Activated gamma-delta T cell treated with Interleukin-2 at 50 U/mL for 16 hours (primary cell): ENCODE measurements around the gene ANKLE1.

Experiments
- DNase-seq: peaks from one replicate; pipeline ENCODE4 v3.0.0-alpha.2; 2020

ANKLE1 gene, protein sequence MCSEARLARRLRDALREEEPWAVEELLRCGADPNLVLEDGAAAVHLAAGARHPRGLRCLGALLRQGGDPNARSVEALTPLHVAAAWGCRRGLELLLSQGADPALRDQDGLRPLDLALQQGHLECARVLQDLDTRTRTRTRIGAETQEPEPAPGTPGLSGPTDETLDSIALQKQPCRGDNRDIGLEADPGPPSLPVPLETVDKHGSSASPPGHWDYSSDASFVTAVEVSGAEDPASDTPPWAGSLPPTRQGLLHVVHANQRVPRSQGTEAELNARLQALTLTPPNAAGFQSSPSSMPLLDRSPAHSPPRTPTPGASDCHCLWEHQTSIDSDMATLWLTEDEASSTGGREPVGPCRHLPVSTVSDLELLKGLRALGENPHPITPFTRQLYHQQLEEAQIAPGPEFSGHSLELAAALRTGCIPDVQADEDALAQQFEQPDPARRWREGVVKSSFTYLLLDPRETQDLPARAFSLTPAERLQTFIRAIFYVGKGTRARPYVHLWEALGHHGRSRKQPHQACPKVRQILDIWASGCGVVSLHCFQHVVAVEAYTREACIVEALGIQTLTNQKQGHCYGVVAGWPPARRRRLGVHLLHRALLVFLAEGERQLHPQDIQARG

DNA sequence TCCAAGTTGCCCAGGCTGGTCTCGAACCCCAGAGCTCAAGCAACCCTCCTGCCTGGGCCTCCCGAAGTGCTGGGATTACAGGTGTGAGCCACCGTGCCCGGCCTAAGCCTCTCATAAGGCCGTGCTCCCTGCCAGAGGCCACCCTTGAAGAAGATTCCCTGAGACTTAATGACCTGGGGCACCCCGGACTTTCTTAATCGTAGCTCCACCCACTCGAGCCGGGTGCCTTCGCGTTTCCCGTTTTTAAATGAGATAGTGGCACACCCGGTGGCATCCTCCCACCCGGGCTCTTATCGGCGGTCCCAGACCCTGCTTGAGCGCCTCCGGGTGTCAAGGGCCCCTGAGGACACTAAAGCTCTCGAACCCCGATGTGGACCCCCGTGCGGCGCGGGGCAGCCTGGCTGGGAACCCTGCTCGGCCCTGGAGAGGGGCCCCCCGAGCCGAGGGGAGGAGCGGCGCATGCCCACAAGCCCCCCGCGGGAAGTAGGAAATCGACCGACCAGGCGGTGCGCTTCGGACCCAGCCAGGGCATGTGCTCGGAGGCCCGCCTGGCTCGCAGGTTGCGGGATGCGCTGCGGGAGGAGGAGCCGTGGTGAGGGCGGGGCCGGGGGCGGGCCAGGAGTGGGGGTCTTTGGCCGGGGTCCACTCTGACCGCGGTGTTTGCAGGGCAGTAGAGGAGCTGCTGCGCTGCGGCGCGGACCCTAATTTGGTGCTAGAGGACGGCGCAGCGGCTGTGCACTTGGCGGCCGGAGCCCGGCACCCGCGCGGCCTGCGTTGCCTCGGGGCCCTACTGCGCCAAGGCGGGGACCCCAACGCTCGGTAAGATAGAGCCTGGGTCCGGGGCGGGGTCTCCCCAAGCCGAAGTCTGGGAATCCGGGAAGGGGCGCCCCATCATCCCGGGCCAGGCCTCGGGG lies at the start of gene ANKLE1:
Gene ANKLE1, plus strand, starts transcription at position 511 of the 914 bp plus-strand sequence. Its CDS starts 20 bp downstream, at position 531.
- DNase-seq: no peak

DNA sequence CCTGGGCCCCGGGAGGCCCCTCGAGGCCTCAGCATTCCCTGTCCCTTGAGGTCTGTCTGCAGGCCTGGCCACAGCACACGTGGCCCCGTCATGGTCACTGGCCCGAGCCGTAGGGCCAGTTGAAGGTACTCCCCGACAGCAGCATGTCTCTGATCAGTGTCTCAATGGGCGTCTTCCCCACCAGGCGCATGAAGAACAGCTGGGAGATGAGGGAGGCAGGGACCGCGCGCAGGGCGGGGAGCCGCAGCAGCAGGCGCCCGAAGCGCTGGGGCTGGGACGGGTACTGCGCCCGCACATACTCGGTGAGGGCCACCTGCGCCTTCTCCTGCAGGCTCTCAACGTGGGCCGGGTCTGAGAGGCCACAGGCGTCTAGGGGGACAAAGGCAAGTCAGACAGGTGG lies 49.4 kb upstream of the ANKLE1 start:
- DNase-seq: no peak

DNA sequence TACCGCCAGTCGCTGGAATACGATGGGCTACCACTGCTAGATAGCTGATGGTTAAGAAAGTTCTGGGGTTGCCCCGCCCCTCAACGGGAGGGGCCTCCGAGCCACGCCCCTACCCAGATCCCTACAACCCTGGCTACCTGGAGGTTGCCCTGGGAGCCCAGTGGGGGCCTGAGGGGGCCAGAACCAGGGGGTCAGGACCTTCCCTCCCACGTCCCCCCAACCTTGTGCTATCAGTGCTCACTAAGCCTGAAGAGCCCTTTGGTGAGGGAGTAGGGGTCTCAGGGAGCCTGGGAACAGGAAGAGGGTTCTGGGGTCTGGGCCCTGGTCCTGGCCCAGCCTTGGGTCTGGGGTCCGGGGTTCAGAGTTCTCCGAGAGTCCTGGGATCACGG lies 46.8 kb upstream of the ANKLE1 start:
- DNase-seq: peak; percentile 36

DNA sequence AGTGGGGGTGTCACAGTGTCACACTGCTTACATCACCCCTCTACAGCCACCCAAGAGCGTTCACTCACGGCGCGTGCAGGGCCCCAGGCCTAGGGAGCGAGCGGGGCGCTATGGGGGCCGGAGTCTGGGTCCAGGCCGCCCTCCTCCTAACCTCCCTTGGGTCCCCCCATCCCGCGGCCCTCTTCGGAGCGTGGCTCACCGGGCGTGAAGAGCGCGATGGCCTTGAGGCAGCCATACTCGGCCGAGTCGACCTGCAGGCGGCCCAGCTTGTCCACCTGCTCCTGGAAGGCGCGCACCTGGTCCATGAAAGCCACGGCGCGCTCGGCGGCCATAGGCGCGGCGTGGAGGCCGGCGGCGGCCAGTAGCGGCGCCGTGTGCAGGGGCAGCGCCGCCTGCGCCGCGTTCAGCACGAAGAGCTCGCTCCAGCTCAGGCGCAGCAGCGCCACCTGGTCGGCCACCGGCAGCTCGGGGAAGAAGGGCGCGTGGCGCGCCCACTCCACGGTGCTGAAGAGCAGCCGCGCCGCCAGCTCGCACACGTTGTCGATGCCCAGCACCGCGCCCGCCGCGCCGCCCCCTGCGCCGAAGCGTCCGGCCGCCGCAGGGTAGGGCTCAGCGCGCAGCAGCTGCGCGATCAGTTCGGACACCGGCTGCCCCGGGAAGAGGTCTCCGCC lies 46.3 kb upstream of the ANKLE1 start:
- peak; percentile 68 for DNase-seq

DNA sequence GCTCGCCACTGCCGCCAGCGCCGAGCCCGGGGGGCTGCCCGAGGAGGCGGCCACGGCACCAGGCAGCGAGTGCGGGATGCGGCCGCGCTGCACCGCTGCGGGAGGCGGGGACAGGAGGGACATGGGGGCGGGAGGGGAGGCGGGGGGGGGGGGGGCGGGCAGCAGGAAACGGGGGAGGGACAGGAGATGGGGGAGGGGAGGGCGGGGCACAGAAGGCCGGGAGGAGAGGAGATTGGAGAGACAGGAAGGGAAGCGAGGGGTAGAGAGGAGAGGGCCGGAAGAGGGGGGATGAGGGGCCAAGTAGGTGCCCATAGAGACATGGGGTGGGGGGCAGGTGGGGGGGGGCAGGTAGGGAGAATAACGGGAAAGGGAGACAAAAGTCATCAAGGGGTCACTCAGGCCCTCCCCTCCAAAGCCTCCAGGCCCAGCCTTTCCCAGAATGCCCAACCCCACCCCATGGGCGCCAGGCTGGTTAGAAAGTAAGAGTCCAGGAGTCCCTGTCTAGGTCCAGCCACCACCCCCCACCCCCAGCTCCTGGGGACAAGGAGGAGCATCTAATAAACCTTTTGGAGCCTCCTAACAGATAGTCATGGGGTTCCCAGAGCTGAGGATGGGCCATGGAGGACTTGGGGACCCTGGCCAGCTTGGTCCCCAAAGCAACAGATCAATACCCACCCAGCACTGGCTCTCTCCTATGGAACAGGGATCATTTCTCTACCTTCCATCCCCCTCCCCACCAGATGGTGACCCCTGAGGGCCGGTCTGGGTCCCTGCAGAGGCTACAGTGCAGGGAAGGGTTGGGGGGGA lies 45.5 kb upstream of the ANKLE1 start:
- DNase-seq: no peak

DNA sequence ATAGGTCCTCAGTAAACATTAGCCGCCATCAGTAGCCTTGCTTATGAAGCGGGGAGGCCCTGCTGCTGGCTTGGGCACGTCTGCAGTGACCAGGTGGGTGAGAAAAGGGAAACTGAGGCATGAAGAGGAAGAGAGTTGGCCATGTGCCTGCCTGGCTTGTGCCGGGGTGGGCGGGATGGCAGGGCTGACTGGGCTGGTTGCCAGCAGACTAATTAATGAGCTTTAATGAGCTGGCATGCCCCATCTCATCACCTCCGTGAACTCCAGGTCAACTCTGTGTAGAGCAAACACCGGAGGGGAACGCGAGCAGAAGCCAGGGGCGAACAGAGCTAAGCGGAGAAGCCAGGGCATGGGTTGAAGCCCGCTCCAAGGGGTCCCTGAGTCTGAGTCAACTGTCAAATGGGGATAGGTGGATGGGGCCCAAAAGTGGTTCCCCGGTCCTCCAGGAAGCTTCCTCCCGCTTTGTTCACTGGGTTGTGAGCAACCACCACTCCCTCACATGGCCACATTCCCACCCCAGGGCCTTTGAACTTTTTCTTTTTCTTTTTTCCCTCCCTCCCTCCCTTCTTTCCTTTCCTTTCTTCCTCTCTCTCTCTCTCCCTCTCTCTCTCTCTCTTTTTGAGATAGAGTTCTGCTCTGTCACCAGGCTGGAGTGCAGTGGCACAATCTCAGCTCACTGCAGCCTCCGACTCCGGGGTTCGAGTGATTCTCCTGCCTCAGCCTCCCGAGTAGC lies 44.7 kb upstream of the ANKLE1 start:
- no peak for DNase-seq

DNA sequence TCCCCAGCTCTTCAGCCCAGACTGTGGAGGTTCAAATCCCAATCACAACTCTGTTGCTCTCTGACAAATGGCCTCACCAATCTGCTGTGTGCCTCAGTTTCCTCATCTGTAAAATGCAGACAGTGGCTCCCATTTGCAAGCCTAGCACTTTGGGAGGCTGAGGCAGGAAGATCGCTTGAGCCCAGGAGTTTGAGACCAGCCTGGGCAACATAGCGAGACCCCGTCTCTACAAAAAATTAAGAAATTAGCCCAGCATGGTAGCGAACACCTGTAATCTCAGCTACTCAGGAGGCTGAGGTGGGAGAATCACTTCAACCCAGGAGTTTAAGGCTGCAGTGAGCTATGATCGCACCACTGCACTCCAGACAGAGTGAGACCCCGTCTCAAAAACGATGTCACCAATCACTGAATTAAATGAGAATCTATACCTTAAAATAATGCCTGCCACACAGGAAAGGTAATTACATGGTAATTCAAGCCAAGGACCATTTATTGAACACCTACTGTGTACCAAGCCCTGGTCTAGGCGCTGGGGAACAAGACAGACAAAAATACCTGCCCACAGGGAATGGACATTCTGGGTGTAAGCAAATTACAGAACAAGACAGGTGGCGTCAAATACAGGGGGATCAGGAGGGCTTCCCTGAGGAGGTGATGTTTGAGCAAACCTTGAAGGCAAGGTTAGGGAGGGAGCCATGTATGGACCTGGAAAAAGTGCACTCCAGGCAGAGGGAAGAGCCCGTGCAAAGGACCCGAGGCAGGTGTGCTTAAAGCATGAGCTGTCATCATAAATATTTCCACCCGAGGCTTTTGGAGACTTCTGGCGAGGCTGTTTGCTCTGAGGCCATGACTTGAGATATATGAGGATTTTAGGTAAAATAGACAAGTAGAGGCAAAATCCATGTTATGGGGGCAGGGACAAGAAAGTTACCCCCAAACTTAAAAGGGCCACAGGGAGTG lies 43.7 kb upstream of the ANKLE1 start:
- DNase-seq: no peak

DNA sequence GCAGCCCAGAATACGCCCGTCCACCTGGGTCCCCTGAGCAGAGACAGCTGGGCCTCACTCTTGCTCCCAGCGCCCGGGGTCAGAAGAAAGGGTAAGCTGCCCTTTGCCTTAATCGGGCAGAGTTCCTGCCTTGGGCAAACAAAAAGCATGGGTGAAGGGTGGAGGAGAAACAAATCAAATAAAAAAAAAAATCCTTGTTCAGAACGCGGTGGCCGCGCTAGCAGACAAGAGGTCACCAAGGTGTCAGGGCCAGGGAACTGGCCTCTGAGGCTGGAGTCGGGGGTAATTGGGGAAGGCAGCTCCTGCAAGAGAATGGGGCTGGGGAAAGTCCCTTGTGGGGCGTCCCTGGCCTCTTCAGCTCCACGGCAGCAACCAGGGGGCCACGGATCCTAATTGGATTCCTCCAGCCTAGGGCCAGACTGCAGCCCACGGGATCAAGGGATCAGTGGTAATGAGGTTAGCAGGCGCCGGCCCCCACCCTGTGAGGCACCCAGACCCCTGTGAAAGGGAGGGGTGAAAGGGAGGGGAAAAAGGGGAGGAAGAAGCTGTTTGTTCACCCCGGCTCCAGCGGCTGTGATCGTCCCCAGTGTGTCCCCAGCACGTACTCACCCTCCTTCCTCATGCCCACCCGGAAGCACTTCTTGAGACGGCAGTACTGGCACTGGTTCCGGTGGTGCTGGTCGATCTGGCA lies 41.5 kb upstream of the ANKLE1 start:
- no peak for DNase-seq

DNA sequence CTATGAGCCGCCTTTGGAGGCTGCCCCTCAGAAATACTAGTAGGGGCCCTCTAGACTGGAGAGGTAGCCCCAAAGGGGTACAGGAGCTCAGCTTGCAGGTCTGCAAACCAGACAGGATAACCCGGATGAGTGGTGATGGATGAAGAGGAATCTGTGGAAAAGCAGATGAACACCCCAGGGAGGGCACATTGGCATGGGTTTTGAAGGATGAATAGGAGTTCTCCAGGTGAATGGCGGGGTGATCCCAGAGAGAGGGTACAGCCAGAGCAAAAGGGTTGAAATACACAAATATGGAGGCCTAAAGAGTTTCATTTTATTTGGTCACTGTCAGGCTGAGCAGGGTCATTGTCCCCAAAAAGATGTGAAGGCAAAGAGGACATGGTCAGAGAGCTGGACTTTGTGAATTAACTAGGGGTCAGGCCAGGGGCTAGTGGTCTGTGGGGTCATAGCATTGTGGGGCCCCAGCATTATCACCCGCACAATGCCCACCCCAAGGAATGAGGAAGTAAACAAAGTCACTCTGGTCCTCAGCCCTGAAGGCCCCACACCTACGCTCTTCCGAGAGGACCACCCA lies 40.8 kb upstream of the ANKLE1 start:
- DNase-seq: no peak

DNA sequence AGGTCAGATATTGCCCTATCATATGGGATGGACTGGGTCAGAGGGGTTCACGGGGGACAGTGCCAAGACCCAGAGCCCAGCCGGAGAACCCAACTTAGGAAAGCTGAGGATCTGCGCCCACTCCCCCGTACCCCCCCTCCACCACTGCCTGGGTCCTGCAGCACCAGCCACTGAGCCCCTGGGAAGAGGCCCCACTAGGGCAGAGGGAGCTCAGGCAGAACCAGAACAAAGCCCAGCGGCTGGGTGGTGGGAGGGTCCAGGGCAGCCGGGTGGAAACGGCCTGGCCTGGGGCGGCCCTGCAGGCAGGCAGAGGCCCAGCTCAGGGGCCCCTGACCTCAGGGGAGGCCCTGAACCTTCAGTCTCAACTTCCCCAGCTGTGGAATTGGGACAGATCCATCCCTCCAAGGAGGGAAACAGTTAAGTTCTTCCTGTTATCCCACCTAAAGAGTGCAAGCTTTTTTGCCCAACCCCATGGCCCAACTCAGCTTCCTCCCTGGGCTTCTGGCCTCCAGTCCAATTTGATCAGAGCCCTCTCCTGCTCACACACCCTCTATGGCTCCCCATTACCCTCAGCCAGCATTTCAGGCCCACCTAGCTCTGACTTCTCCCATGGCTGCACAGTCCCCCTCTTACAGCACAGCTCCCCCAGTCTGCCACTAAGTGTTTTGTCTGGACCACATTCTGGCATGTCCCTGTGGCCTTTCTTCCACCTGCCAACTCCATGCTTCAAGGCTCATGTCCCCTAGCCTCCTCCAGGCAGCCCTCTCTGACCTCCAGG lies 39.1 kb upstream of the ANKLE1 start:
- no peak for DNase-seq

DNA sequence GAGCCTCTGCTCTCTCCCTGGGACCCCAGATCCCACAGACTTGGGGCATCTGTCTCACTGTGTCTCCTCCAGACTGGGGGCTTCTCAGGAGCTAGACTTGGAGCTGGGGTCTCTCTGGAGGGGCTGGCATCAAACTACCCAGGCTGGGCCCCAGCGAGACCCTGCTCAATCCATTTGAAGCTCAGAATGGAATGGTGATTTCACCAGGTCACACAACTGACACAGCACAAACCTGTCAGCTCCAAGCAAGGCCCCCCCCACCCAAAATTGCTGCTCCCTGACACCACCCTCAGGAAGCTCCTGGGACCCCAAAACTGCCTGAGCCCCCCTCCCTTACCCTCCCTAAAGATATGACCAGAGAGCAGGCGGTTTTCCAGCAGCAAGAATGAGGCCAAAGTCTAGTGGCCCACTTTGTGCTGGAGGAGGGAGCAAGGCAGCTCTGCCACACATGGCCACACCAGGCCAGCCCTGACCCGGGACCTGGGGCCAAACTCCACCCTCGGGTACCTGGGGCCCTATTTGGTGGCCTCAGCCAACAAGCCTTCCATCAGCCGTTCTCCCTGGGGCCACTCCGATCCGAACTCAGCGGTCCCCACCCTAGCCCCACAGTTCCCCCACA lies 38.4 kb upstream of the ANKLE1 start:
- no peak for DNase-seq

DNA sequence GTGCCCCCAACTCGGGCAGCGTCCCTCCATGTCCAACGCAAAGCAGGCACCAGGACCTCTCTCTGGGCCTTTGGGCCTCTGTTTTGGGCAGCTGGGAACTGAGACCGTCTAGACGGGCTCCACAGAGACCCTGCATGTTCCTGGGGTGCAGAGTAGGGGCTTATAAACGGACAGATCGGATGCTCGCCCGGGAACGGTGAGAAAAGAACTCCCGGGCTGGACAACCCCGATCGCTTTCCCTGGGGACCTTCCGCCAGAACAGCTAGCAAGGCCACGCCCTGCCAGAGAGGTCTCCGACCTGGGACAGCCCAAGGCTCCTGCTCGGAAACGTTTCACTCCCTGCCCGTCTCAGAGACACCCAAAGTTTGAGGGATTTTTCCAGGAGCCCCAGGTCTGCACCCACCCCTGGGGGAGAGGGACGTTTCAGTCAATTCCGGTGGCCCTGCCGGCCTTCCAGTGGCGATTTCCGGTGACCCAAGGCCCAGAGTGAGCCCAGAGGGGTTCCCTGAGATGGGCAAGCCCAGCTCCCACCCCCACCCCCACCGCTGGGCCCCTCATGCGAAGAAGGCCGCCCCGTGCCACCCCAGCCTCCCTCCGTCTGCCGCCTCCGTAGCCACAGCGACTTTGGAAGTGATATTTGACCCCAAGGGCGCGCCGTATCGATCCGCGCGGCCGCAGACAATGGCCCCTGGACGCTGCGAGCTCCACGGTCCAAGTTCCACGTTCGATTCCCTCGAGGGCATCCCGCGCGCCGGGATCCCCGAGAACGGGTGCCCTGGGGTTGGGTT lies 37.7 kb upstream of the ANKLE1 start:
- no peak for DNase-seq

DNA sequence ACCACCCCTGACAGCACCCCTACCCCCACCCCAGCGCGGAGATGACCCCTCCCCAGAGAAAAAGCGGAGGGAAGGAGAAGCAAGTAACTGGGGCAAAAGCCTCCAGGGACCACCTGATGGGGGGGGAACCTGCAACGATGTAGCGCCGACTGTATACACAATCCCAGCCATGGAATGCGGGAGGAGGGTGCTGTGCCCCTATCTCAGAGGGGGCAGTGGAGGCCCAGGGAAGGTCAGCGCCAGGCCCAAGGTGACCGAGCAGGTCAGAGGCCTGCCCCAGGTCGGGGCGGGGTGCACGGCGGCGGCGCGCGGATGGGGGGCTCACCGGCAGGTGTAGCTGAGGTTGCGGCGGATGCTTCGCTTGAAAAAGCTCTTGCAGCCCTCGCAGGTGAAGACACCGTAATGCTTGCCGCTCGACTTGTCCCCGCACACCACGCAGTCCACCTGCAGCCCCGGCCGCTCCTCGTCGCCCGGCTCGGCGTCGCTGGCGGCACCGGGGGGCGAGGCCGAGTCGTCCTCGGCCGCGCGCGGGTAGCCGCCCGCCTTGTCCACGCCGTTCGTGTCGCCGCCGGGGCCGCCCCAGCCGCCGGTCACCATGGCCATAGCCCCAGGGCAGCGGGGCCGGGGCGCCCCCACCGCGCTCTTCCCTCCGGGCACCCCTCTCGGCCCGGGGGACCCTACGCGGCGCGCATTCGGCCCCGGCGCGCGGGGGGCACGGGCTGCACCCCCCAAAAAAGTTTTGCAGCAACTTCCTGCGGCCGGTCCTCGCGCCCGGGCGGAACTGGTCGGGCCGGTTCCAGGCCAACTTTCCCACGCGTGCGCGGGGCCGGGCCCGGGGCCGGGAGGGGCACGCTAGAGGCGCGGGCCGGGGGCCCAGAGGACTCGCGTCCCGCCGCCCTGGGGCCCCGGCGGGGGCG lies 36.8 kb upstream of the ANKLE1 start:
- no peak for DNase-seq

DNA sequence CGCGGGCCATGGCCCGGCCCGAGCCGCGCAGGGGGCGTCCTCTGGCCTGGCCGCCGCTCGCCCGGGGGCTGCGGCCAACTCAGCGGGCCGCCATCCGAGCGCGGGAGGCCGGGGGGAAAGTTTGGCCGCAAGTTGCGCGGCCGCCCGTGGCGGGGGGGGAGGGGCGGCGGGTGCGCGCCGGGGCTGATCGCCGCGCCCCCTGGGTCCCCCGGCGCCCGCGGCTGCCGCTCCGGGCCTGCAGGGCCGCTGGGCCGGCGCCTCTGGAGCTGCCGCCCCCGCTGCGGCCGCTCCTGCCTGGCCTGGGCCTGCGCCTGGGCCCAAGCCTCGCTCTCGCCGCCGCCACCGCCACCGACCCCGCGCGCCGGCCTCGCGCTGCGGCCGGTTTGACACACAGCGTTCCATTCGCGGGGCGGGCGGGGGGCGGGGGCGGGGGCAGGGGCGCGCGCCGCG lies 36.1 kb upstream of the ANKLE1 start, which contains the start of gene NR2F6:
Gene NR2F6, minus strand, starts transcription at position 385 of the 450 bp plus-strand sequence. CDS start 699 bp downstream, outside the sequence.
- no peak for DNase-seq

DNA sequence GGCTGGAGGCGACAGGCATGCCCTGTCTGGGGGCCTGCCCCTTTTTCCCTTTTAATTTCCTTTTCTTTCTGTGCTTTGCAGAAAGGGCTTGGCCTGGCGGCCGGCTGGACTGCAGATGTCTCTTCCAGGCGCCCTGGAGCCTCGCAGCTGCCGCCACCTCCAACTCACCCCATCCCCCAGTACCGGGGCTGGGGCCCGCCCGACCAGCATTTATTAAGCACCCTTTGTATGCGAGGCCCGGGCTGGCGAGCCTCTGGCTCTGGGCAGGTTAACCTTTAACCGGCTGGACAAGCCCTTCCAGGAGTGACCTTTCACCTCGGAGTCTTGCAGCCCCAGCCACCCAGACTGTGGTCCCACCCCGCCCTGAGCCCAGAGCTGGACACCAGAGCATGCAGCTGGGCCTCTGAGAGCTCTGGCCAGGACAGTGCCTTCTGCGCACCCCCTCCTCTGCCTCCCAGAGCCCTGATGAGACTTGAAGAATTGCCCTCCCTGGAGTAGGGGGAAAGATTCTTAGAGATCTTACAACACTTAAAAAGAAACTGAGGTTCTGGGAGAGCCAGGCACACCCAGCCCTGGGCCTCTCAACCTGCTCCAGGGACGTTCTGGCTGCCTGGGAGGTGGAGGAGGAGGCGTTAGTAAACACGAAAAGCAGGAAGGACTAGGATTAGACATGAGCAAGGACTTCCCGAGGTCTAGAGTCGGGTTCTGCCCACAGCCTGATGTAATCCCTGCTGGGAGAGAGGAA lies 34.8 kb upstream of the ANKLE1 start:
- DNase-seq: no peak
